HCT116 (cell line): ENCODE measurements around the gene DHRS12. TPM values are rescaled to one million over a fixed set of nuclear protein-coding genes. Genes with fewer than 3 reads are reported as not detected.

Source experiments
- ATAC-seq: fragments of 200-7000 bp; cut with Tn5 transposase; 2 replicates; pipeline ENCODE4 v1.9.1; 2020; ENCODE audit warnings: mild to moderate bottlenecking, moderate library complexity
- BruUV-seq: library from RNA; stranded (reverse); fragments of 400-500 nt; replicated peaks from 2 replicates; lab custom pipeline; 2021; lab: Mats Ljungman, UMichigan
- CTCF ChIA-PET: fragments of 300-600 bp; sonication (Branson Sonifier 250); formaldehyde crosslinking; loops from one replicate; lab custom pipeline; 2021; ENCODE audit warnings: antibody characterized with exemption; lab: Charles Lee
- POLR2A ChIA-PET: fragments of 300-600, 350-600 bp; sonication (Branson Sonifier 250); formaldehyde crosslinking; loops from one replicate; lab custom pipeline; 2021; ENCODE audit warnings: antibody characterized with exemption; lab: Charles Lee
- RAD21 ChIA-PET, 2 experiments: fragments of 300-600 bp; sonication (Branson Sonifier 250); formaldehyde crosslinking; loops; one replicate each; lab custom pipeline; 2023; ENCODE audit warnings: low total read pairs in 2 of 2; ENCODE audit not compliant: uncharacterized antibody in 2 of 2, unreplicated experiment in 2 of 2, low non-redundant PET in 1 of 2; lab: Charles Lee
- DNase-seq: peaks from one replicate; pipeline ENCODE4 v3.0.0-alpha.2; 2010; ENCODE audit warnings: low read depth, low spot score
- H2AFZ ChIP-seq: fragments of 200-600 bp; shearing (Covaris generic), sonication (generic); 2 replicates; pipeline ENCODE4 v1.6.1; 2017; ENCODE audit warnings: low read depth, mixed run types, mixed read lengths, antibody characterized with exemption, low read length; ENCODE audit not compliant: poor library complexity, severe bottlenecking
- H3K27ac ChIP-seq: 2 replicates; pipeline ENCODE4 v1.5.1; 2012; ENCODE audit warnings: low read depth, low read length
- H3K27me3 ChIP-seq: fragments of 200-600 bp; sonication (generic); 2 replicates; pipeline ENCODE4 v1.6.1; 2016; ENCODE audit warnings: mixed run types, low read length, mixed read lengths; ENCODE audit not compliant: insufficient read depth
- H3K36me3 ChIP-seq, 2 experiments: fragments of 200-500 bp in 1 of 2; fragments of 200-600 bp in 1 of 2; sonication (Bioruptor generic) in 1 of 2; sonication (generic) in 1 of 2; 2 replicates each; pipeline versions ENCODE4 v1.5.1 to v1.6.1; 2014 to 2016; ENCODE audit warnings: low read length in 2 of 2, inconsistent platforms in 1 of 2, mixed read lengths in 1 of 2, mixed run types in 1 of 2; ENCODE audit not compliant: insufficient read depth in 2 of 2, control insufficient read depth in 1 of 2
- H3K4me1 ChIP-seq, 2 experiments: fragments of 200-600 bp in 1 of 2; sonication (generic) in 1 of 2; 2 replicates each; pipeline versions ENCODE4 v1.5.1 to v1.6.1; 2012 to 2017; ENCODE audit warnings: low read length in 2 of 2, inconsistent platforms in 1 of 2, mild to moderate bottlenecking in 1 of 2, mixed read lengths in 1 of 2, mixed run types in 1 of 2, moderate library complexity in 1 of 2; ENCODE audit not compliant: insufficient read depth in 2 of 2, control insufficient read depth in 1 of 2
- H3K4me2 ChIP-seq: fragments of 200-600 bp; sonication (generic); 2 replicates; pipeline ENCODE4 v1.6.1; 2017; ENCODE audit warnings: mixed run types, low read length, mixed read lengths
- H3K4me3 ChIP-seq, 2 experiments: fragments of 200-600 bp in 1 of 2; sonication (generic) in 1 of 2; replicated peaks in 1 of 2; 2 replicates each; pipeline ENCODE4 v1.5.1; 2011 to 2016; ENCODE audit warnings: low read length in 2 of 2, control low read depth in 1 of 2, low read depth in 1 of 2, mild to moderate bottlenecking in 1 of 2, mixed read lengths in 1 of 2, mixed run types in 1 of 2
- H3K79me2 ChIP-seq: fragments of 200-600 bp; sonication (generic); 2 replicates; pipeline ENCODE4 v1.6.1; 2017; ENCODE audit warnings: mild to moderate bottlenecking, mixed run types, low read length, moderate library complexity, mixed read lengths; ENCODE audit not compliant: insufficient read depth
- H3K9ac ChIP-seq: fragments of 200-600 bp; sonication (generic); 2 replicates; pipeline ENCODE4 v1.6.1; 2016; ENCODE audit warnings: low read length, mixed read lengths
- H3K9me2 ChIP-seq: fragments of 200-600 bp; sonication (generic), shearing (Covaris generic); 2 replicates; pipeline ENCODE4 v1.6.1; 2017; ENCODE audit warnings: mixed run types, mild to moderate bottlenecking, moderate library complexity; ENCODE audit not compliant: insufficient read depth
- H3K9me3 ChIP-seq, 2 experiments: fragments of 200-500 bp in 1 of 2; fragments of 200-600 bp in 1 of 2; sonication (Bioruptor generic) in 1 of 2; sonication (generic) in 1 of 2; 2 replicates each; pipeline ENCODE4 v1.6.1; 2014 to 2017; ENCODE audit warnings: low read length in 2 of 2, mixed read lengths in 2 of 2, inconsistent platforms in 1 of 2, low read depth in 1 of 2, mild to moderate bottlenecking in 1 of 2, mixed run types in 1 of 2, moderate library complexity in 1 of 2; ENCODE audit not compliant: control insufficient read depth in 1 of 2, insufficient read depth in 1 of 2
- H4K20me1 ChIP-seq: fragments of 200-600 bp; sonication (generic), shearing (Covaris generic); 2 replicates; pipeline ENCODE4 v1.6.1; 2017; ENCODE audit warnings: mixed run types, mild to moderate bottlenecking, moderate library complexity; ENCODE audit not compliant: insufficient read depth
- CBX3 ChIP-seq: IDR thresholded peaks from 2 replicates; pipeline ENCODE4 v1.6.1; 2012; ENCODE audit warnings: low read depth
- CEBPB ChIP-seq: IDR thresholded peaks from 2 replicates; pipeline ENCODE4 v1.6.1; 2012; ENCODE audit warnings: low read depth
- EZH2 ChIP-seq: fragments of 200-600 bp; sonication (generic); IDR thresholded peaks from 2 replicates; pipeline ENCODE4 v1.6.1; 2017; ENCODE audit warnings: antibody characterized with exemption, mixed run types
- EZH2phosphoT487 ChIP-seq: fragments of 200-600 bp; IDR thresholded peaks from 2 replicates; pipeline ENCODE4 v1.6.1; 2018; ENCODE audit warnings: antibody characterized with exemption, borderline replicate concordance
- POLR2AphosphoS5 ChIP-seq: IDR thresholded peaks from 2 replicates; pipeline ENCODE4 v1.6.1; 2011; ENCODE audit warnings: mild to moderate bottlenecking, low read depth, low read length, moderate library complexity
- SIN3A ChIP-seq: IDR thresholded peaks from 2 replicates; pipeline ENCODE4 v1.6.1; 2012; ENCODE audit warnings: low read depth
- ZBTB33 ChIP-seq: IDR thresholded peaks from 2 replicates; pipeline ENCODE4 v1.6.1; 2011; ENCODE audit warnings: mild to moderate bottlenecking, low read length, moderate library complexity; ENCODE audit not compliant: insufficient replicate concordance; ENCODE audit errors: extremely low read depth
- ZFX ChIP-seq: fragments of 450-650 bp; IDR thresholded peaks from 2 replicates; pipeline ENCODE4 v1.6.1; 2017
- intact Hi-C: fragments of 100-400 bp; cut with micrococcal nuclease; formaldehyde crosslinking; loops from 2 replicates; pipeline ENCODE4 v1.10.0; 2022
- total RNA-seq: library from RNA; stranded (reverse); gene quantifications from one replicate; pipeline ENCODE4 v1.2.1, GENCODE V29; 2021; ENCODE audit not compliant: unreplicated experiment
- TF ChIP-seq, protein P1 (sequence below): IDR thresholded peaks from 2 replicates; pipeline ENCODE4 v1.6.1; 2012

DHRS12 gene
- total RNA-seq, 1 experiment from 2014 or later = 3.9 TPM

- no peak overlapping the region for H3K4me3 ChIP-seq
- H3K9me2 ChIP-seq = no peaks in the 10 kb centered on the region
- BruUV-seq = no TSS peak
- H3K9me3 ChIP-seq = no peaks in the 10 kb centered on the region
- H3K36me3 ChIP-seq = no peaks in the 10 kb centered on the region
- H2AFZ ChIP-seq = no peak overlapping the region
- ATAC-seq (no peak), DNase-seq (no peak)
- POLR2A ChIA-PET = no interaction called here
- H3K79me2 ChIP-seq = no peaks in the 10 kb centered on the region
- no peak overlapping the region for H3K9ac ChIP-seq
- TF ChIP-seq SIN3A (no peak), POLR2AphosphoS5 (no peak), ZFX (no peak)
- TF ChIP-seq, protein P1, sequence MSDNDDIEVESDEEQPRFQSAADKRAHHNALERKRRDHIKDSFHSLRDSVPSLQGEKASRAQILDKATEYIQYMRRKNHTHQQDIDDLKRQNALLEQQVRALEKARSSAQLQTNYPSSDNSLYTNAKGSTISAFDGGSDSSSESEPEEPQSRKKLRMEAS = no peak
- CTCF ChIA-PET = no interaction called here
- H3K4me2 ChIP-seq = no peak overlapping the region
- H4K20me1 ChIP-seq = no peaks in the 10 kb centered on the region
- RAD21 ChIA-PET = no interaction called here
- peaks cover 0 to 23% of the 10 kb centered on the region in 2 experiments; a peak in 3 of 4 replicates for H3K4me1 ChIP-seq
- H3K27ac ChIP-seq = no peak overlapping the region
- peaks cover 6% of the 10 kb centered on the region; the same call in 1 of the 2 replicates for H3K27me3 ChIP-seq
- intact Hi-C loops = no loop called here
Observed at GRCh38 chr13:51818276-51818675, 14.3 kb upstream of the DHRS12 start.

DNA sequence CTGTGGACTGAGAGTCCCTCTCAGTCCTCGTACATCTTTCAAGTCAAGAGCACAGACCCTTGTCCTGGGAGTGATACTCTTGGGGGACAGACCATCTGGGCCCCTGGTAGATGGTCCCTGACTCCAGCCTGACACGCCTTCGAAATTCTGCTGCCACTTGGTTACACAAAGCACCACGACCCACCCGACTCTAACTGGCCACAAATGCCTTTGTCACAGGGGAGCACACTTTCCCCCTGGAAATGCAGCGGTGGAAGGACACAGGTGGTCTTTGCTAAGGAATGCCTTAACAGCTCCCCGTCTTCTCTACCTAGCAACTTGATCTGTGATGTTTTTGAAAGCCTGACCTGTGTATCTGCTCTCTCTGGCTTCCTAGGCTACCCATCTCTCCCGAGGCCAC, 13.8 kb upstream of the DHRS12 start:
- RAD21 ChIA-PET = no interaction called here
- no peak overlapping the region for H3K4me2 ChIP-seq
- no peak for DNase-seq
- ATAC-seq = no peak
- peaks cover 6% of the 10 kb centered on the region; the same call in 1 of the 2 replicates for H3K27me3 ChIP-seq
- intact Hi-C loops = no loop called here
- CTCF ChIA-PET = no interaction called here
- H3K4me1 ChIP-seq = peaks cover 0 to 23% of the 10 kb centered on the region in 2 experiments; a peak in 3 of 4 replicates
- no peaks in the 10 kb centered on the region for H4K20me1 ChIP-seq
- no peak overlapping the region for H3K9ac ChIP-seq
- no peak overlapping the region for H2AFZ ChIP-seq
- POLR2A ChIA-PET = no interaction called here
- no TSS peak for BruUV-seq
- TF ChIP-seq, protein P1 = no peak
- TF ChIP-seq EZH2 = no peak
- TF ChIP-seq CEBPB = no peak
- TF ChIP-seq EZH2phosphoT487 = no peak
- TF ChIP-seq ZBTB33 = no peak
- no peak for TF ChIP-seq SIN3A
- no peak for TF ChIP-seq CBX3
- TF ChIP-seq ZFX = no peak
- H3K36me3 ChIP-seq = no peaks in the 10 kb centered on the region
- no peaks in the 10 kb centered on the region for H3K9me3 ChIP-seq
- no peak overlapping the region for H3K4me3 ChIP-seq
- H3K9me2 ChIP-seq = no peaks in the 10 kb centered on the region
- H3K27ac ChIP-seq = no peak overlapping the region
- no peaks in the 10 kb centered on the region for H3K79me2 ChIP-seq
